HG03457 (cell line): ENCODE measurements around the gene TMEM114.
"Not testable (repeated sequence)": the region's sequence is repeated elsewhere in the genome, so short reads cannot be mapped to it uniquely, and the experiment has no call there.

Experiments
- ATAC-seq: cut with Tn5 transposase; IDR thresholded peaks from one replicate; pipeline ENCODE4 v1.9.1; 2021; ENCODE audit warnings: moderate number of reproducible peaks; ENCODE audit not compliant: unreplicated experiment

TMEM114 gene

DNA sequence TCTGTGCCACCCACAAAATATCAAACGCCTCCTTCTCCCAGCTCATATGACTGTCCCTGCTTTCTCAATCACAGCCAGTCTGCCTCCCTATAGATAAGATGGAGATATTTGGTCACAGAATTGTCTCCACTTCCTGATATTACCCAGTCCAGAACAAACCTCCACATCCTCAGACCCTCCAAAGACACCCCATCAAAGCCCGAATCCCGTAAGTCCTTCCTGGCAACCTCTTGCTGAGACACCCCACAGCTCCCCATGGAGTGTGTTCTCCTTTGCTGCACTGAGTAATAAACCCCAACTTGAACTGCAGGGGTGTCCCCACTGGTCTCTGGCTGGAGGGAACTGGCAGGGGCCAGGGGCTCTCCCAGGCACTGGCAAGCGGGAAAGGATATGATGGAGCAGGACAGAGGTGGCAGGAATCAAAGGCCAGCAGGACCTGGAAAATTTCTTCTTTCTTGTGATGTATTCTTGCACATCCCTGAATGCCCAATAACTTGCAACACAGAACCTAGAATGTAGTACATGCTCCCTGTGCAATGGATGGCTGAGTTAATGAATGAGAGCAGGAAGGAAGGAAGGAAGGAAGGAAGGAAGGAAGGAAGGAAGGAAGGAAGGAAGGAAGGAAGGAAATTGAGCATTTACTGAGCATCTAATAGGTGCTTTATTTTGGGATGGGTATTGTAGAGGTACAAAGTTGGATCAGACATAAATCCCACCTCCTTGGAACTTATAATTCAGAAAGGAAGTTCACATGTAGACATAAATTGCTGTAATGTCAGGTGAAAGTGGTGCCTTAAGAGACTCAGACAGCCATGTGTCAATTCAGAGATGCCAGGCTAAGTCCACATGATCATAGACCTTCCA lies 13.9 kb downstream of the TMEM114 start:
- no peak for ATAC-seq

DNA sequence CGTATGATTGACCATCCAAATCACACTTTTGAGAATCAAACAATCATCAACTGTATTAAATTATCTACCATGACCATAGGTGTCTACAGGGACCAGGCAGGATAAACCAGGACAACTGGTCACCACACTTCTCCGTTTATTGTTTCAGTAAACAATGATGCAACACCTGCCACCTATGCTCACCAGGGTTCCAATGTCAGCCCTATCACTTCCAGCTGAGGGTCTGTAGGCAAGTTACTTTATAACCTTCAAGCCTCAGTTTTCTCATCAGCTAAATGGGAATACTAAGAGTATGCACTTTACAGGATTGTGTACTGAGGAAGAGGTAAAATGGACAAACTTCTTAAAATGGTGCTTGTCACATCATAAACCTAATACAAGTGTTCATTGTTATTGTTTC lies 14.9 kb downstream of the TMEM114 start:
- ATAC-seq, result no peak

DNA sequence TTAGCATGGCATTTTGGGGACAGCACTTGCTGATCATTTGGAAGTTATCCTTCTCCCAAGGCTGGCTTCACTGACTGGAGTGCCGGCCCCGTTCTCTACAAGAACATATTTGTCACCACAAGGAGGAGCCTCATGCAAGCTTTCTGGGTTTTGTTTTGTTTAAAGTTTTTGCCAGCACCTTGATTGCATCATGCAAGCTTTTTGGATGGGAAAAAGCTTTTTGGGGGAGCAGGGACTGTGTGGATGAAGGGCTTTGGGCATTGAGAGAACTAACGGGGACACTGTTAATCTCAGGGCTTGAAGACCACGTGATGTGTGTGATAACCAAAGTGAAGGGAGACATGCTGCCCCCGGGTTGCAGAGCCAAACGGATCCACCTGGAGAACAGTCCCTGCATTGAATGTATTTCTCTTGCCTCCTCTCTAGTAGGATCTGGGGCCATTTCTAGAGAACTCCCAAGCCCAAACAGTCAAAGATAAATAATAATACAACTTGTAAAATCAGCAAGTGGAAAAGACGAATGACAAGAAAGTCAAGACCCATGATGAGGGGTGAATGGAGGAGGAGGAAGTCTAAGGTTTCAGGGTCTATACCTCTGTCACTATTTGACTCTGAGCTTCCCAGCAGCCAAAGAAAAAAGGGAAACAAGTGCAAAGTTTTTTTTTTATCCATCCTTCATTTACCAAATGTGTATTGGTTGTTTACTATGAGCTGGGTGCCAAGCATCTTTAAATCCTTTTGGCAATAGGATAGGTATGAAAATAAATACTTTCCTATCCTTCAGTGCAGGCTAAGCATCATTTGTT lies 17.2 kb downstream of the TMEM114 start:
- ATAC-seq, result no peak

DNA sequence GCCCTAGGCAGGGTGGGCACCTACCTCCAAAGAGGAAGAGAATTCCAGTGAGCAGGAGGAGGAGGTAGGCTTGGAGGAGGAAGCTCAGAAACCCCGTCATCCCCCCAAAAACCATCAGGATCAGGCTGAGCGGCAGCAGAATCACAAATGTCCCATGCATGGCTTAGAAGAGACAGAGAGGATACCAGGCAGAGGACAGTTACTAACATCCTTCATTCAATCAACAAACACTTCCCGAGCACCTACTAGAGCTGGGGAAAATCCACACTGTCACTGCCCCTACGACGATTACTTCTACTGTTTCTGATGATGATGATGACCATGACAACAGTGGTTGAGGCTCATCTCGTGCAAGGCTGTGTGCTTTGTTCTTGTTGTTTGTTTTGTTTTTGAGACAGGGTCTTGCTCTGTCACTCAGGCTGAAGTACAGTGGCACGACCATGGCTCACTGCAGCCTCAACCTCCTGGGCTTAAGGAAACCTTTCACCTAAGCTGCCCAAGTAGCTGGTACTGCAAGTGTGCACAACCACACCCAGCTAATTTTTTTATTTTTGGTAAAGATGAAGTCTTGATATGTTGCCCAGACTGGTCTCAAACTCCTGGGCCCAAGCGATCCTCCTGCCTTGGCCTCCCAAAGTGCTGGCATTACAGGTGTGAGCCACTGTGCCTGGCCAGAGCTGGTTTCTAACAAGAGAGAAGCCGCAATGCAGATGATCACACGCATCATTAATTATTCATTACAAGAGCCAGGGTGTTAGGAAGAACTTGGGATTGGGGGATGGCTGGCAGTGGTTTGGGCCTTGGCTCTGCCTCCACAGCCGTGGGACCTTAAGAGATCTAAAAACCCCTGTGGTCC lies 18.0 kb downstream of the TMEM114 start:
- no peak for ATAC-seq

DNA sequence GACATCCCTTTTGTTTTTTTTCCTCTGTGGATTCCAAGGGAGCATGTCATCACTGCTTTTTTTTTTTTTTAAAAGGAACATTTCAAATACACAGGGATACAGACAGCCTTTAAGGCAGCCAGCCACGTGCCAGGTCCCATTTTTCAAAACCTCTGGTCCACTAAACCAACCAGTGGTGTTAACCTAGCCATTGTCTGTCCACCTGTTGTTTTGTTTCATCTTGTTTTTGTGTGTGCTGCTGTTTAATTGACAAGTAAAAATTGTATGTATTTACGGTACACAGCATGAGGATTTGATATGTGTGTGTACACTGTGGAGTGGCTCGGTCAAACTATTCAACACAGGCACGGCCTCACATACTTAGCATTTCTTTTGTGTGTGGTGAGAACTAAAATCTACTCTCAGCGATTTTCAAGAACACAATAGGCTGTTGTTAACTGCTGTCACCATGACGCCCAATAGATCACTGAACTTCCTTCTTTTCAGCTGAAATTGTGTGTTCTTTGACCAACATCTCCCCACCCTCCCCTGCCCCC lies 19.2 kb downstream of the TMEM114 start:
- no peak for ATAC-seq

DNA sequence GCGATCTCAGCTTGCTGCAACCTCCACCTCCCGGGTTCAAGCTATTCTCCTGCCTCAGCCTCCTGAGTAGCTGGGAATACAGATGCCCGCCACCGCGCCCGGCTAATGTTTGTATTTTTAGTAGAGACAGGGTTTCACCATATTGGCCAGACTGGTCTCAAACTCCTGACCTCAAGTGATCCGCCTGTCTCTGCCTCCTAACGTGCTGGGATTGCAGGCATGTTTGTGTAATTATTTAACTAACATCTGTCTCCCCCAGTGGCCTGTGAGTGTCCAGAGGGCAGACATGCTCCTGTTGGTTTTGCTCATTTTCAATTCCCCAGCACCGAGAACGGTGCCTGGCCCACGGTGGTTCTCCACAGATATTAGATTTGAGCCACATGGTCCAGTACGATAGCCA lies 19.9 kb downstream of the TMEM114 start:
- not testable (repeated sequence) for ATAC-seq

DNA sequence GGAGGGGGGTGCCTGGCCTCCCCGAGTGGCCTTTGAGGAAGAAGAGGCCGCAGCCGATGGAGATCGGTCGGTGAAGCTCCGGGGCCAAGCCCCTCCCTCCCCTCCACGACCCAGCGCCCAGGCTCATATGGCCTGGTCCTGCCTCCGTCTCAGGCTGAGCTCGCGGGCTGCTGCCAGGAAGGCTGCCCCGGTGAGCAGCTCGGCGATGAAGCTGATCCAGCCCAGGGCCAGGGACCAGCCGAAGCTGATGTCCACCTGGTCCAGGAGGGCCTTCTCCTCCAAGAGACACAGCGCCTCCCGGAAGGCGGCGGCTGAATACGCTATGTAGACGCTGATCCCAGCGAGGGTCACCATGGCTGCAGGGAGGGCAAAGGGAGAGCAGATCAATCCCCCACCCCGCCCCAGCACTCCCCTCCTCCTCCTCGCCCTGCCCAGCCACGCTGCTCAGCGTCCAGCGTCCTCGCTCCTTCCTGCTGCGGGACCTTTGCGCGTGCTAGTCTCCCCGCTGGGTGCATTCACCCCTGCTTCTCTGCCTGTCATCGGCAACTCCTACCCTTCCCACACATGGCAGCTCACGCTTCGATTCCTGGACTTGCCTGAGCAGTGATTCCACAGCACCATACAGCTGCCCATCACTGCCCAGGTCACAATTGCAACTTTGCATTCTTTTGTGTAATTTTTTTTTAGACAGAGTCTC lies 20.5 kb downstream of the TMEM114 start:
- no peak for ATAC-seq

DNA sequence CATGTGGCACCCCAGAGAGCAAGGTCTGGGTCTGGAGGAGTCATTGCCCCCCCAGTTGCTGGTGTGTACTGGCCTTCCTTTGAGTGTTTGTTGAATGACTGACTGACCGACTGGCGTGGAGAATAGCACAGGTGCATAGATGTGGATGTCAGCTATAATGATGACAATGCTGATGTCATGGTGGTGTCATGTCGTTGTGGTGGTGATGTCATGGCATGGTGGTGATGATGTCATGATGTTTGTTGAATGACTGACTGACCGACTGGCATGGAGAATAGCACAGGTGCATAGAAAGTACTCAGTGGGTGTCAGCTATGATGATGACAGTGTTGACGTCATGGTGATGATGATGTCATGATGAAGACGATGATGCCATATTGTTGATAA lies 22.1 kb downstream of the TMEM114 start:
- no peak for ATAC-seq

DNA sequence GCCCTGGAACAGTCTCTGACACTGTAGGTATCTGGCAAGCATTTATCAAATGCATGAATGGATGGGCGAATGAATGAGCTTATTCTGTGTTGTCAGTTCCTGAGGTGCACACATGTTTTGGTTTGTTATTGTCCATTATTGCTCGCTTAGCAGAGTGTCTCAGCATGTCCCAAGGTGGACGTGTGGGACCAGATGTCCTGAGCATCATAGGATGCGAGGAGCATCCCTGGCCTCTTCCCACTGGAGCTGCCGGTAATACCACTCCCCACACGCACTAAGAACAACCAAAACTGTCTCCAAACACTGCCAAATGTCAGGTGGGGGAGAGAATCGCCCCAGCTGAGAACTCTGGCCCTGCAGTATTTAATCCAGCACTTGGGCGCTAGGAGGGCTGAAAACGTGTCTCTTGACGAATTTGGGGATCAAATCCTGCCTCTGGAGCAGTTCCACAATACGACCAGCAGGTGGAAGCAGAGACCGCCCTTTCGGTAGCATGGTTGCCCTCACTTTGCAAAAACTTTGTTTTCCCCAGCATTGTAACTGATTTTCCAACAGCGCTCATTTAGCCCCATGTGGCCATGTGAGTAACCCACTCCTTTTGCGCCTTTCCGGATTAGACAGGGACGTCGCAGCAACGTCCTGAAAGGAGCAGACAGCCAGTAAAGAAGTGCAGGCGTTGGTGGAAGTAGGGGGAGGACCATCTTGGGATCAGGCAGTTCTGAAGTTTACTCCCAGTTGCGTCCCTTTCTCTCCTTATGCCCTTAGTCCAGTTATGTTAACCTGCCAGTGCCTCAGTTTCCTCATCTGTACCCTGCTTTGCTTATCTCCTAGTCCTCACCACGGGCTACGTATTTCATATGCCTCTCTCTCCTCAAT lies 22.7 kb downstream of the TMEM114 start:
- ATAC-seq, result peak; percentile 71

DNA sequence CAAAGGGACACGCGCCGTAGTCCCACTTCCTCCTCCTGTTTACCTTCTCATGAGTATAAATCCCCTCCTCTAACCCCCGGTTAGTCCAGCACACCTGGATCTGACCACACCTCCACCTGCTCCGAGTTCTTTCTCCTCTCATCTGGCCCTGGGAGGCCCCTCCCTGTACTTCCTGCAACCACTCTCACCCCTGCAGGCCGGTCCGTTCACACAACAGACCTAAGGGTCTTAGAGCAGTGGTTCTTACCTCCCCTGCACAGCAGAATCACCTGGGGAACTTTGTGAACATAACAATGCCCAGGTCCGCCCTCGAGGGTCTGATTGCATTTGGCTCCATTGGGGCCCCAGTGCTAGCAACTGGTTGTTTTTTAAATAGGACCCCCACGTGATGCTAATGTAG lies 24.8 kb downstream of the TMEM114 start:
- ATAC-seq, result no peak

DNA sequence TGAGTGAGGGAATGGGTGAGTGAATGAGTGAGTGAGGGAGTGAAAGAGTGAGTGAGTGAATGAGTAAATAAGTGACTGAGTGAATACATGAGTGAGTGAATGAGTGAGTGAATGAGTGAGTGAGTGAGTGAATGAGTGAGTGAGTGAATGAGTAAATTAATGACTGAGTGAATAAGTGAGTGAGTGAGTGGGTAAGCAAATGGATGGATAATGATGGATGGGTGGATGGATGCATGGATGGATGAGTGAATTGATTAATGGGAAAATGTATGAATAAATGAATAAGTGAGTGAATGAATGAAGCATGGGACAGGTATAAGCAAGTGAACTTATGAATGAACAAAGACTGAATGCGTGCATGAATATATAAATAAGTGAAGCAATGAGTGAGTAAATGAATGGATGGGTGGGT lies 25.4 kb downstream of the TMEM114 start:
- ATAC-seq, result no peak

DNA sequence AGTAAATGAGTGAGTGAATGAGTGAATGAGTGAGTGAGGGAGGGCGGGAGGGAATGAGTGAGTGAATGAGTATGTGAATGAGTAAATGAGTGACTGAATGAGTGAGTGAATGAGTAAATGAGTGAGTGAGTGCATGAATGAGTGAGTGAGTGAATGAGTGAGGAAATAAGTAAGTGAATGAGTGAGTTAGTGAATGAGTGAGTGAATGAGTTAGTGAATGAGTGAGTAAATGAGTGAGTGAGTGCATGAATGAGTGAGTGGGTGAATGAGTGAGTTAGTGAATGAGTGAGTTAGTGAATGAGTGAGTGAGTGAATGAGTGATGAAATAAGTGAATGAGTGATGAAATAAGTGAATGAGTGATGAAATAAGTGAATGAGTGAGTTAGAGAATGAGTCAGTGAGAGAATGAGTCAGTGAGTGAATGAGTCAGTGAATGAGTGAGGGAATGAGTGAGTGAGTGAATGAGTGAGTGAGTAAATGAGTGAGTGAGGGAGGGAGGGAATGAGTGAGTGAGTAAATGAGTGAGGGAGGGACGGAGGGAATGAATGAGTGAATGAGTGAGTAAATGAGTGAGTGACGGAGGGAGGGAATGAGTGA lies 26.3 kb downstream of the TMEM114 start:
- ATAC-seq, result not testable (repeated sequence)

DNA sequence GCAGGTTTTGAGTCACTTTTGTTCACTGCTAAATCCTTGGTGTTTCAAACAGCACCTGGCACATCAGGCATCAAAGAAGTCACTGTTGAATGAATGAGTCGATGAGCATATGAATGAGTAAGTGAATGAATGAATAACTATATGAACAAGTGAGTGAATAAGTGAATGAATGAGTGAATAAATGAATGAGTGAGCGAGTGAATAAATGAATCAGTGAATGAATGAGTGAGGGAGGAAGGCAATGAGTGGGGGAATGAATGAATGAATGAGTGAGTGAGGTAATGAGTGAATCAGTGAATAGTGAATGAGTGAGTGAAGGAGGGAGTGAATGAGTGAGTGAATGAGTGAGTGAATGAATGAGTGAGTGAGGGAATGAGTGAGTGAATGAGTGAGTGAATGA lies 28.8 kb downstream of the TMEM114 start:
- no peak for ATAC-seq

DNA sequence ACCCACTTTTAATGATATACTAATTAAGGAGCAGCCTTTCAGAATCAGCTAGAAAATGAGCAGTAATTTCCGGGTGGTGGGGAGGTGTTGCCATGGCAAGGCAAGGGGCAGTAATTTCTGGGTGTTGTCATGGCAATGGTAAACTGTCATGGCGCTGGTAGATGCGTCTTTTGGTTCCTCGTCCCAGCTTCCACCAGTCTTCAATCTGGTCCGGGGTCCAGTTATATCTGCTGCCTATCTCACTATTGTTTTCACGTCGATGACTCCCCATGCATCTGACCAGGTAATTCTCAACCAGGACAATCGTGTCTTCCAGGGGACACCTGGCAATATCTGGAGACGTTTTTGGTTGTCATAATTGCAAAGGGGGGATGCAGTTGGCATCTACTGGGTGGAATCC lies 34.9 kb downstream of the TMEM114 start:
- no peak for ATAC-seq

DNA sequence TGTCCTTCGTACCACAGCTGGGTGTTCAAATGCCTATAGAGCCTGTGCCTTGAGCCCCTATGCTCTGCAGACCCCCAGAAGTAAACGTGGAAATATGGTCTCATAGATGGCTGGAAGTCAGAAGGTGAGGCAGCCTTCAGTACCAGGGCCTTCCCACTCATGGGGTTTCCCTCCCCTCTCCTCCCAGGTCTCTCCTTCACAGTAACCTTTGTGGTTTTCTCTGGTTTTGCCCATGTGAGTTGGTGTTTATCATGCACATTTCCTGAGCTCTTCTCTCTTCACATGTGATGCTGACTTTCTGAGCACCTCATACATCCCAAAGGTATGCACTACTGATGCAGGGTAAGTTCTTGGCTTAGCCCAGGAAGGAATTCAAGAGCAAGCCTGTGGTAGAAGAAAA lies 35.4 kb downstream of the TMEM114 start:
- no peak for ATAC-seq

DNA sequence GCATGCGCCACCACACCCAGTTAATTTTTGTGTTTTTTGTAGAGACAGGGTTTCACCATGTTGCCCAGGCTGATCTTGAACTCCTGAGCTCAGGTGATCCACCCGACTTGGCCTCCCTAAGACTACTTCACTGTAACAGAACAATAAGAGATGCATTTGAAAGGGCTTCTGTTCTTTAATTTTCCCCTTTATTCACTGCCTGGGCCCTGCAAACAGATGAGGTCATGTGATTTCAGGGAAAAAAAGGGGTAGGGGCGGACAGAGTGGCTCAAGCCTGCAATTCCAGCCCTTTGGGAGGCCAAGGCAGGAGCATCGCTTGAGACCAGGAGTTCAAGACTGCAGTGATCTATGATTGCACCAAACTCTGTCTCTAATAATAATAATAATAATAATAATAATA lies 36.3 kb downstream of the TMEM114 start:
- ATAC-seq, result no peak

DNA sequence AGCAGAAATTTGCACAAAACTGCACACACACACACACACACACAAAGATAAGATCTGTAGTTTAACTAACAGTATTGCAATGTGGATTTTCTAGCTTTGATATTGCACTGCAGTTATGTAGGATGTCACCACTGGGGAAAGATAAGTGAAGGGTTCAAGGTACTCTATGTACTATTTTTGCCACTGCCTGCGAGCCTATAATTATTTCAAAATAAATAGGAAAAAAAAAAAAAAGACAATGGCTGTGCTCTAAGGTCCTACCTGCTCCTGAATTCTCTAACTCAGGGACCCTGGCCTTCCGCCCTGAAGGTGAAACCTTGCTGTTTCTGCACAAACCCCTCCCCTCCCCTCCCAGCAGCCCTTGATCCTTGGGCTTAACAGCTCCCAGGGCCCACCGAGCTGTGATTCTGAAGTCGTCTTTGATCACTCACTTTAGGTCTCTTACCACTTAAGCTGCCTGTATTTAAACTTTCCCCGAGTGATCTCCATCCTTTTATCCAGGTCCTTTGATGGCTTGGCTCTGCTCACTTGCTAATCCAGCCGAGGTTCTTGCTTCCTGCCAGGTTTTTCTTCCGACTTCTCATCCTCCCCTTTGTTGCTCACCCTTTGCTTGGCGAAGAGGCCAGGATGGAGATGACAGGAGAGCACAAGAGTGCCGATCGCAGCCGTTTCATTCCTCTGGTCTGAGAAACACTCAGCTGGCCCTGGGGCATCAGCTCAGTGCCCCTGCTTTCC lies 37.7 kb downstream of the TMEM114 start:
- no peak for ATAC-seq
